GM21528 (cell line): ENCODE measurements around the gene STK10.
A peak's percentile ranks its signal among the peaks of the same experiment; 100 is the strongest.

ENCODE experiments used
- ATAC-seq: cut with Tn5 transposase; IDR thresholded peaks from one replicate; pipeline ENCODE4 v1.9.1; 2021; ENCODE audit warnings: mild to moderate bottlenecking, moderate library complexity; ENCODE audit not compliant: unreplicated experiment, low FRiP score

The STK10 gene

DNA sequence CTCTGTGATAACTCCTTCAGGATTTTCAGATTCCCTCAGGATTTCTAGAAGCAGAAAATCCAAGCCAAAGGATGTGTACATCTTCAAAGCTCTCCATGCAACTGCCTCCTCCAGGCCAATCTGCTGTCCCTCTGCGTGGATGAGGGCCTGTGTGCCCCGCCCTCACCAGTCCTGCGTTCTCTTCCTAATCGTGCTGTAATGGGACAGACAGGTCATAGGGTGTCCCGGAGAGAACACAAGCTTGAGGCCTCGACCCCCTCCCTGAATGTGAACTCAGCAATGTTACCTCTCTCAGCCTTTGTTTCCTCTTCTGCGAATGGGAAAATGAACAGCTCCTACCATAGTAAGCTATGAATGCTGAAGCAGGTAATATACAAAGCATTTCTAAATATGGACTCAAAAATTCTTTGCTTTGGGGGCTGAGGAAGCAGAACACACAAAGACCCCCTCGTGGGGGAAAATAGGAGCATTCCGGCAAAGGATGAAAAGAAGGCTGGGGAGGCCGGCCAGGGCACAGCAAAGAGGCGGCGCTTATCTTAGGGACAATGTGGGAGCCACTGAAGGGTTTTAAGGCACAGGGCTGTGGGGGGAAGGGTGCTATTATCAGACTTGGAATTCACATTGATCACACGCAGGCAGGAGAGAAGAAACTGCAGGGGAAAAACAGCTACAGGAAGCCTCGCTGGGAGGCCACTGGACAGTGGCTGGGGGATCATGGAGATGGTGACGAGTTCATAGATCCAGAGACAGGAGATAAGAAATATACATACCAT lies 124.4 kb downstream of the STK10 start:
- ATAC-seq: no peak

GRCh38 chr5:172059661-172060100 lies 128.3 kb downstream of the STK10 start:
- no peak for ATAC-seq

GRCh38 chr5:172058088-172058487 lies 129.9 kb downstream of the STK10 start:
- ATAC-seq: no peak

DNA sequence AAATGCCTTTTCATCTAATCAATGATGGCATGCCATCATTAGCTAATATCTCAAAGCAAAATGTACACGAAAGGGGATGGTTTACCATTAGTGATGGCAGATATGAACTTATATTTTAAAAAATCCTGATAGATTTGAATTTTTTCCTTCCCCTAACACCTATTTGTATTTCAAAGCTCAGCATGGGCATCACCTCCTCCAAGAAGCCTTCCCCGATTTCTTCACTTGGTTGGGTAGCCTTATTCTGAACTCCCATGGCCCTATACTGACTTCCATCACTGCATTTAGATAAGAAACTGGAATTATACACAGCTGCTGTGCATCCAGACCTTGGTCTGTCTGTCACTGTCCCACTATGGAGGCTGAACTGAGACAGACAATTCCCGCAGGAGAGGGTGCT lies 132.0 kb downstream of the STK10 start:
- ATAC-seq: no peak

DNA sequence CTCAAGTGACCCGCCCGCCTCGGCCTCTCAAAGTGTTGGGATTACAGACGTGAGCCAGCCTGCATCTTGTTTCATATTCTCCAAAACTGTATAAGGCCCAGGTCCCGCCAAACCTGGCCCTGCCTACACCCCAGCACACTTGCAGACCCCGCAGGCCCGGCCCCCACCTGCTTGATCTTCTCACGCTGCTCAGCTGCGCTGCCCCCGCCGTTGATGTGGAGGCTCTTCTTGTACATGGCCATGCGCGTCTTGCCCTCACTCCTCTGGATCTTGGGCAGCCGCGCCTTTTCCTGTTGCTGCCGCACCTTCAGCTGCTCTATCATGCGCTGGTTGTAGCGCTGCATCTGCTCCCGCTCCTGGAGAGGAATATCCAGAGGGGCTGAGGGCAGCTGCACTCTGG lies 132.6 kb downstream of the STK10 start:
- no peak for ATAC-seq

DNA sequence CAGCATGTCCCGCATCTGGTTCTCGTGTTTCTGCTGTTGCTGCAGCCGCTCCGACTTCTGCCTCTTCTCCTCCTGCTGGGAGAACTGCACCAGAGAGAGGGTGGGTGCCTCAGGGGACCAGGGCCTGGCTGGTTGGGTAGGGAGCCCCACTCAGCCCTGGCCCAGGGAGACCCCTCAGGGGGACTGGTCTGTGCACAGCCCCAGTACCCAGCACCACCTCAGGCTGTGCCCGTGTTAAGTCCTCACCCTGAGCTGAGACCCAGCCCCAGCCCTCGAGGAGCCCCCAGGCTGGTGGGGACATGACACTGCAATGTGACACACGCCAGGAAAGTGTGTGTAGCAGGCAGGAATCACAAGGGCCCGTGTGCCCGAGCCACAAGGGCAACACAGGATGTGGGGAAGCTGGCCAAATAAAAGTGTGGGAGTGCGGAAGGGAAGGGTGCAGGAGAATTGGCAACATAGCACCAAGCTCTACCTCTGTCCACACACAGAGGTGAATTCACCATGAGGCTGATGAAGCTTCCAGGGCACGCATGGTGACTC lies 133.3 kb downstream of the STK10 start:
- ATAC-seq: no peak

DNA sequence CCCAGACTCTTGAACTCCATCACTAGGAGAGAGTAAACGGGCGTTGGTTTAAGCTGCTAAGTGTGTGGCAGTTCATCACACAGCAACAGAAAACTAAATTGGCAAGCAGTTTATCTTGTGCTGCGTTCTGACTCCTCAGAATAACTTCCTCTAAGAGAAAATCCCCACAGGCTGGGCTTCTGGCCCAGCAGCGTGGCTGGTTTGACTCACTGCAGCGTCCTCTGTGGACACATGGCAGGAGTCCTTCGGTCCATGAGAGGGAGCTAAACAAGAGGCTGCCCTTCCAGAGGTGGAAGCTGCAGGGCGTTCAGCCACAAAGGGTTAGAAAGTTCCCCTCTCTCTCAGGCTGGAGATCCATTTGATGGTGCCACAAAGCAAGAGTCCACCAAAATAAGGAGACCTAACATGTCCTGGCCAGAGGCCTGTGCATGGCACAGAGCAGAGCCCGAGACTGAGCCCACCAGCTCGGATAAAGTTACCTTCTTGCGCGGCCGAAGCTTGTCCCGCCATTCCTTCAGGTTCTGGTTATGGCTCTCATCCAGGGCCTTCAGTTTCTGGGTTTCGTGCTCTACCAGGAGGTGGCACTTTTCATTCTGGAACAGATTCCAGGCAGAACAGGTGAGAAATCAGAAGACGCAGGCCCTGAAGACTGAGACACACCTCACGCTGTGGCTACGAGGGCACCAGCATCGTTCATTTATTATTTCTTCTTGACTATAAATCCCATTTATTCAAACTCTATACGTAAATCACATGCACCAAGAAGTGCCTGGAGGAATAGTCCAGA lies 135.4 kb downstream of the STK10 start:
- no peak for ATAC-seq

GRCh38 chr5:172051643-172052339 lies 136.2 kb downstream of the STK10 start:
- no peak for ATAC-seq

DNA sequence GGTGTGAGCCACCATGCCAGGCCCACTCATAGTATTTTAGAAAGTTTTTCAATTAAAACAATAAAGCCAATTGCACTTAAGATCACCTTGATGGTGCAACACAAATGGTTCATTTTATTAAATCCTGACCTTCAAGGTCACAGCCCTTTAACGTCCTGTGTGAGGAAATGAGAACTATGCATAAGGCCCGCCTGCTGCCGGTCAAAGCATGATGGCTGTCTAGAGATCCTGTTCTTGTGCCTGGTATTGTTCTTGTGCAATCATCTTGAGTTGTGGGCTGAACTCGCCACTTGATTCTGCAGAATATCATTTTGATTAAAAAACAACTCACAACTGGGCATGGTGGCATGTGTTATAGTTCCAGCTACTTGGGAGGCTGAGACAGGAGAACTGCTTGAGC lies 137.9 kb downstream of the STK10 start:
- no peak for ATAC-seq

DNA sequence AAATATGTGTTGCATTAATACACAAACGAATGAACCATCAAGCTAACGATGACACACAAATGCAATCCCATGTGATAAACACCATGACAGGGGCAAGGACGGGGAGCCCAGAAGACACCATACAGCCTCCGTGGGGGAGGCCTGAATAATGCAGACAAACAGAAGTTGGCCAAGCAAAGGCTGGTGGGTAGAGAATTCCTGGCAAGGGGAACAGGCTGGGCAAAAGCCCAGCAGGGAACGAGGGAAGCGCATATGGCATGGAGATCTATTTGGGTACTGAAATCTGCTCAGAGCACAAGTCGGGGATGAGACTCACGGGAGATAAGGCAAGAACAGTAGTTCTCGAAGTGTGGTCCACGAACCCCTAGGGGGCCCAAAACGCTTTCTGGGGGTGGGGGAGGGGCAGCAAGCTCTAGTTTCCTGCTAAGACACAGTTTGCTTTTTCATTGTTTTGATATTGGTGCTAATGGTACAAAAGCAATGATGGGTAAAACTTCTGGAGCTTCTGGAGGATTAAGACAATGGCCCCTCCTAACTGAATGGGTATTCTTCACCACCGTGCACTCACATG lies 138.7 kb downstream of the STK10 start:
- ATAC-seq: no peak

DNA sequence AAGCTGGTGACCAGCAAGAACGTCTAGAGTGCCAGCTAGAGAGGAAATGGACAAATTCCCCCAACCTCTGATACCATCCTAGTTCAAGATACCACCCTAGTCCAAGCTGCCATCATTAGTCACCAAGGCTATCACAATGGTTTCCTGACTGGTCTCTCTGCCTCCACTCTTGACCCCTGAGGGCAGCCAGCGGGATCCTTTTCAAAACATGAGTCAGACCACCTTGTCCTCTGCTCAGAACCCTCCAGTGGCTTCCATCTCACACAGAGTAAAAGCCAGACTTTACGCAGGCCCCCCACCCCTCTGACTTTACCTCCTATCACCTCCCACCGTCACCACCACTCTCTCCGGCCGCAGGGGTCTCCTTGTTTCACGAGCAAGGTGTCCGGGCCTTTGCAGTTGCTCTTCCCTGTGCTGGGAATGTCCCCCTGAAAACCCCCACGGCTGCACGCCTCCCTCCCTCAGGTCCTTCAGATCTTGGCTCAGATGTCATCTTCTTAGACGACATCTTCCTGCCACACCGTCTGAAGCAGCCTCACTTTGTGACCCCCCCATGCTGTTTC lies 139.4 kb downstream of the STK10 start:
- no peak for ATAC-seq

GRCh38 chr5:172048170-172048422 lies 139.9 kb downstream of the STK10 start:
- ATAC-seq: no peak

GRCh38 chr5:172046593-172046992 lies 141.4 kb downstream of the STK10 start:
- ATAC-seq: no peak

GRCh38 chr5:172045315-172045632 lies 142.8 kb downstream of the STK10 start:
- ATAC-seq: no peak

DNA sequence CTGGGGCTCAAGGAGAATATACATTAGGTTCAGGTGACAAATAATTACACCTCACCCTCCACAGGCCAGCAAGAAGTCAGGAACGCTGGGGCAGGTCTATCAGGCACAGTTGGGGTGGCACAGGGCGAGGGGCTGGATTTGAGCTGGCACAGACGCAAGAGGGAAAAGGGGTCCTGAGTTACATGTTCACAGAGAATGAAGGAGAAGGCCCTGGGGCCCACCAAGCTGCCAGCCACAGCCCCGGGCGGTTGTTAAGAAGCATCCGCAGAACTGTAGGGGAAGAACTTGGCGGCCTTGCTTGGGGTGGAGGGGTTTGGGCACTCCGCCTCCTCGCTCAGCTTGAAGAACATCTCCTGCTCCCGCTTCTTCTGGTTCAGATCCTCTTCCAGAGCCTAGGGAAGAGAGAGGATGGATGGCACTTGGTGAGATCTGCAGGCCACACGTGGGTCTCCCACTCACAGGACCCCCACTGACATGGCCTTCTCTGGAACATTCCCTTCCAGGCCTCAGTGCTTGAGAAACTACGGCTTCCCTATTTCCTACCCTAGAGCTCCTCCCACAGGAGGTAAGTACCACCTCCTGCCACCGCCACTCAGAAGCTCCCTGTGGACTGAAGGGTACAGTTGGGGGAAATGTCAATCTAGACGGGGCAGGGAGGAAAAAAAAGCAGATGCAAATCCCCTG lies 143.3 kb downstream of the STK10 start:
- no peak for ATAC-seq

DNA sequence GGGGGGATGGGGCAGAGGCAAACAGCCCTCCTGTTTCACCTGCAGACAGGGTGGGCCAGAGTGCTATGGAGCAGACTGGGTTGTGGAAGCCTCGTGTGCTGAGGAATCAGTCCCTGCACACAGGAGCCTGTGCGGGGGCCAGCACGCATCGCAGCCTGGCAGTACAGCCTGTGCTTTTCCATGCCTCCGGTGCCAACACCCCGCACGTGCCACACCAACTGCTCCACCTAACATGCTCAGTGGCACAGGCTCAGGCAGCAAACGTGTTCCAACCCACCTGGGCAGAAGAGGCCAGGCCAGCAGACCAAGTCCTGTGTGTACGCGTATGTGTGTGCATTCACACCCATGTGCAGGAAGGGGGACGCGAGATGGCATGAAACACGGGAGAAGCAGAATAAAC lies 144.2 kb downstream of the STK10 start:
- ATAC-seq: no peak

DNA sequence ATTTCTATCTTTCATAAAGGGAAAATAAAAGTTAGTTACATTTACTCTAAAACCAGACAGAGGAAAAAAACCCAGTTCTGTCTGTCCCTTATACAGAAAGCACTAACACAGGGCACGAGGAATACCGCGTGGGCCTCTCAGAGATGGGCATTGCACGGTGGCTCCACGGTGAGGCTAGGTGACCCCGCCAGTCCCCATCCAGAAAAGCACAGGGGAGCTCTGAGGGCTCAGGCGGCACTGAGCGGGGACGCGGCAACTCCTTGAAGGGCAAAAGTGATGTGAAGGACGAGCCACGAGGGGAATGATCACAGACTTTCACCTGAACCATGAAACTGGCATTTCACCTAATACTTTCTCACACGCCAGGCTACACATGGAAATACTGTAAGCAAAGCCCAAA lies 145.8 kb downstream of the STK10 start:
- no peak for ATAC-seq

DNA sequence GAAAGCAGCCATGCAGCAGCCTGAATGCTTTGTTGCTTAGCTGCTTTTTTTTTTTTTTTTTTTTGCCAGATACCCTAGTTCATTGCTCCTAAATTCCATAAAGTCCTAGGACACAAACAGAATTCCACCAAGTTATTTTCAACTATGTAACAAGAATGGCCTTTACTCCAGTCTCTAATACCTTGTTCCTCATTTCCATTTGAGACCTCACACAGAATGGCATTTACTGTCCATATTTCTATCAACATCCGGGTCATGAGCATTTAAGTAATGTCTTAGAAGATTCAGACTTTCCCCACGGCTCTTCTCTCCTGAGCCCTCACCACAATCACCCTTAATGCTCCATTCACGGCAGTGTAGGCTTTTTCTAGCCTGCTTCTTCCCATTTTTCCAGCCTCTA lies 149.9 kb downstream of the STK10 start:
- no peak for ATAC-seq

DNA sequence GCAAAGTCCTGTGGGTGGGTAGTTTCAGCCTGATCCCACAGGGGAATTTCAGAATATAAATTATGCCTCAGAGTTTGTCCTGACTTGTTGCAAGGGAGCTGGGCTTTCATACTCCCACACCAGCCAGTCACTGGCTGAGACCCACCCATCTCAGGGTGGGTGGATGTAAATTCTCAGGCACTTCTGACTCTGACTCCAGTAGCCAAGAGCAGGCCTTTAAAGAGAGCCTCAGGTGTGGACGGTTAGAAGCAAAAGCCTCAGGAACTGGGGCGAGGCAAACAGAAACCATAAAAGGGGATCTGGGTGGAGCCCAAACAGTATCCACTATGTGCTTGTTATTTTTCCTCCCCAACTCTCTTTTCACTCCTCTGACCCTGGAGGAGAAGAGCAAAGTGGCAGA lies 153.0 kb downstream of the STK10 start:
- peak; percentile 71 for ATAC-seq

GRCh38 chr5:172031894-172032461 lies 156.0 kb downstream of the STK10 start:
- ATAC-seq: no peak
